CD4-positive, alpha-beta T cell (primary cell): ENCODE measurements around the gene TMEM132D. TPM values are rescaled to one million over a fixed set of nuclear protein-coding genes. Genes with fewer than 3 reads are reported as not detected.

Experiments used
- ATAC-seq: fragments of 200-7000 bp; cut with Tn5 transposase; one replicate; pipeline ENCODE4 v1.10.0; 2022; ENCODE audit warnings: mild to moderate bottlenecking; ENCODE audit not compliant: poor library complexity
- CTCF ChIA-PET: fragments of 350-600 bp; sonication (Branson Sonifier 250); formaldehyde crosslinking; loops from one replicate; lab custom pipeline; 2021; ENCODE audit warnings: antibody characterized with exemption, inconsistent platforms; lab: Charles Lee
- POLR2A ChIA-PET: fragments of 350-600 bp; sonication (Branson Sonifier 250); formaldehyde crosslinking; loops from one replicate; lab custom pipeline; 2021; ENCODE audit warnings: antibody characterized with exemption, inconsistent platforms; lab: Charles Lee
- DNase-seq, 14 experiments: peaks; one replicate each; pipeline ENCODE4 v3.0.0-alpha.2; 2013 to 2020; ENCODE audit warnings: mixed read lengths in 2 of 14
- H3K27ac ChIP-seq, 2 donors: one replicate each; pipeline versions ENCODE4 v1.5.1 to v1.7.0; 2013; ENCODE audit warnings: low read length in 2 of 2, low read depth in 1 of 2, mild to moderate bottlenecking in 1 of 2
- H3K27me3 ChIP-seq, 2 experiments: 1 replicate in 1 of 2; 2 replicates in 1 of 2; pipeline versions ENCODE4 v1.6.1 to v1.7.0; 2013; ENCODE audit warnings: low read length in 2 of 2, control low read depth in 1 of 2, mild to moderate bottlenecking in 1 of 2, moderate library complexity in 1 of 2; ENCODE audit not compliant: insufficient read depth in 2 of 2, control insufficient read depth in 1 of 2
- H3K36me3 ChIP-seq: one replicate; pipeline ENCODE4 v1.6.1; 2013; ENCODE audit warnings: low read length, control low read depth; ENCODE audit not compliant: insufficient read depth
- H3K4me1 ChIP-seq: one replicate; pipeline ENCODE4 v1.6.1; 2013; ENCODE audit warnings: low read length, control low read depth; ENCODE audit not compliant: insufficient read depth
- H3K4me3 ChIP-seq: one replicate; pipeline ENCODE4 v1.5.1; 2013; ENCODE audit warnings: mild to moderate bottlenecking, low read length, moderate library complexity
- H3K9me3 ChIP-seq, 2 experiments: 1 replicate in 1 of 2; 2 replicates in 1 of 2; pipeline versions ENCODE4 v1.6.1 to v1.7.0; 2013; ENCODE audit warnings: low read length in 2 of 2, mild to moderate bottlenecking in 2 of 2, control low read depth in 1 of 2, moderate library complexity in 1 of 2; ENCODE audit not compliant: control insufficient read depth in 1 of 2, insufficient read depth in 1 of 2
- H3K27ac Mint-ChIP-seq: one replicate; pipeline ENCODE4 v1.8.0; 2020; ENCODE audit warnings: mixed read lengths
- H3K27me3 Mint-ChIP-seq: one replicate; pipeline ENCODE4 v1.8.0; 2021; ENCODE audit warnings: mixed read lengths
- H3K36me3 Mint-ChIP-seq: one replicate; pipeline ENCODE4 v1.8.0; 2021; ENCODE audit warnings: low read depth, mixed read lengths
- H3K4me1 Mint-ChIP-seq: one replicate; pipeline ENCODE4 v1.8.0; 2021; ENCODE audit warnings: low read depth, mixed read lengths
- H3K4me3 Mint-ChIP-seq: one replicate; pipeline ENCODE4 v1.8.0; 2020; ENCODE audit warnings: mild to moderate bottlenecking, mixed read lengths
- H3K9me3 Mint-ChIP-seq: one replicate; pipeline ENCODE4 v1.8.0; 2020; ENCODE audit warnings: mixed read lengths
- intact Hi-C, 2 experiments: fragments of 100-400 bp; cut with DNase I in 1 of 2; cut with micrococcal nuclease in 1 of 2; formaldehyde crosslinking; loops; one replicate each; pipeline versions ENCODE4 v1.15.1 to v1.9.0; 2023 to 2025; cut with DNase I, micrococcal nuclease
- total RNA-seq, 174 experiments: library from RNA in 2 of 174; stranded (reverse) in 2 of 174; gene quantifications; one replicate each; pipeline ENCODE4 v1.2.3 and lab custom pipeline; 2021 to 2026
- TF ChIP-seq, protein P1 (sequence below): fragments of 200-600 bp; IDR thresholded peaks from one replicate; pipeline ENCODE4 v1.8.0; 2022; ENCODE audit warnings: antibody characterized with exemption, mild to moderate bottlenecking

TMEM132D gene
- total RNA-seq, 2 experiments from 2014 or later: not detected

DNA sequence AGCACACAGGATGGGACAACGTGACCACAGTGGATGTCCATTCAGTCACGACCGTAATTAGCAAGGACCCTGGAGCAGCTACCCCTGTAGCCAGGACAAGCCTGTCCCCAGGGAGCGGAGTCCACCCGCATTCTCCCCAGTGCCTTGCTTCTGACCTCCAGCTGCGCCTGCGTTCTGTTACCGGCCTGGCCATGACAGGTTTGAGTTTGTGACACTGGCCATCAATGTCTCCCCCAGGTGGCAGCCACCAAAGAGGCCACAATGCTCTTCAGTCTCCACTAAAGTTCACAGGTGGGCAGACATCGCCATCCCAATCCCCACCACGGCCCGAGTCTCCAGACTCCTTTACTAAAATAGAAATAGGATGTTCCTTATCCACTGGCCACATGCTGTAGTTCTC, 96.7 kb downstream of the TMEM132D start:
- Mint-ChIP-seq H3K36me3 (no peaks in the 10 kb centered on the region), H3K27me3 (no peaks in the 10 kb centered on the region), H3K4me3 (no peak overlapping the region), H3K9me3 (peaks cover 12% of the 10 kb centered on the region), H3K27ac (no peak overlapping the region), H3K4me1 (no peaks in the 10 kb centered on the region)
- Histone ChIP-seq H3K4me1 (no peaks in the 10 kb centered on the region), H3K9me3 (peaks cover 0 to 13% of the 10 kb centered on the region in 2 experiments), H3K4me3 (no peak overlapping the region), H3K27ac (no peak overlapping the region), H3K36me3 (no peaks in the 10 kb centered on the region), H3K27me3 (no peaks in the 10 kb centered on the region)
- ChIA-PET CTCF (no interaction called here), POLR2A (no interaction called here)
- intact Hi-C loops: no loop called here
- TF ChIP-seq, protein P1, sequence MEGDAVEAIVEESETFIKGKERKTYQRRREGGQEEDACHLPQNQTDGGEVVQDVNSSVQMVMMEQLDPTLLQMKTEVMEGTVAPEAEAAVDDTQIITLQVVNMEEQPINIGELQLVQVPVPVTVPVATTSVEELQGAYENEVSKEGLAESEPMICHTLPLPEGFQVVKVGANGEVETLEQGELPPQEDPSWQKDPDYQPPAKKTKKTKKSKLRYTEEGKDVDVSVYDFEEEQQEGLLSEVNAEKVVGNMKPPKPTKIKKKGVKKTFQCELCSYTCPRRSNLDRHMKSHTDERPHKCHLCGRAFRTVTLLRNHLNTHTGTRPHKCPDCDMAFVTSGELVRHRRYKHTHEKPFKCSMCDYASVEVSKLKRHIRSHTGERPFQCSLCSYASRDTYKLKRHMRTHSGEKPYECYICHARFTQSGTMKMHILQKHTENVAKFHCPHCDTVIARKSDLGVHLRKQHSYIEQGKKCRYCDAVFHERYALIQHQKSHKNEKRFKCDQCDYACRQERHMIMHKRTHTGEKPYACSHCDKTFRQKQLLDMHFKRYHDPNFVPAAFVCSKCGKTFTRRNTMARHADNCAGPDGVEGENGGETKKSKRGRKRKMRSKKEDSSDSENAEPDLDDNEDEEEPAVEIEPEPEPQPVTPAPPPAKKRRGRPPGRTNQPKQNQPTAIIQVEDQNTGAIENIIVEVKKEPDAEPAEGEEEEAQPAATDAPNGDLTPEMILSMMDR: no peak
- DNase-seq: no peak
- ATAC-seq: no peak

DNA sequence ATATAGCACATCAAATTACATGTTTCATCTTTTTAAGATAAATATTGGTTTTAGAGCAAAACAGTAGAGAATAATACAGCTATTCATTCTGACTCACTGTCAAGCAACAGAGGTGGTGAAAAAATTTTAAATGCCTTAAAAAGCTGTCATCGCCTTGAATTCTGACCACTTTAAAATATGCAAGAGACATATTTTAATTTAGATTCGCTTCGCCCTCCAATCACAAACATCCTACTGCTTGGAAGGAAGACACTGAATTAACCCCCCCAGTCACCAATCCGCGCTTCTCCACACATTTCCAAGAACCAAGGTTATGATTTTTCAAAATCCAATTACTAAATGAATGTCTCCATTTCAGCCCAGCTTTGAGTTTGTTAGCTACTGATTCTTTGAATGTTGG, 112.4 kb downstream of the TMEM132D start:
- POLR2A ChIA-PET: no interaction called here
- CTCF ChIA-PET: no interaction called here
- Mint-ChIP-seq H3K27me3 (no peaks in the 10 kb centered on the region), H3K27ac (no peak overlapping the region), H3K36me3 (no peaks in the 10 kb centered on the region), H3K4me1 (no peaks in the 10 kb centered on the region), H3K4me3 (no peak overlapping the region), H3K9me3 (peaks cover 12% of the 10 kb centered on the region)
- H3K27ac ChIP-seq: no peak overlapping the region
- DNase-seq: no peak
- no peaks in the 10 kb centered on the region for H3K36me3 ChIP-seq
- TF ChIP-seq, protein P1: no peak
- no peak for ATAC-seq
- intact Hi-C loops: no loop called here
- no peaks in the 10 kb centered on the region for H3K4me1 ChIP-seq
- H3K4me3 ChIP-seq: no peak overlapping the region
- H3K9me3 ChIP-seq: peaks cover 0 to 21% of the 10 kb centered on the region in 2 experiments
- H3K27me3 ChIP-seq: no peaks in the 10 kb centered on the region

DNA sequence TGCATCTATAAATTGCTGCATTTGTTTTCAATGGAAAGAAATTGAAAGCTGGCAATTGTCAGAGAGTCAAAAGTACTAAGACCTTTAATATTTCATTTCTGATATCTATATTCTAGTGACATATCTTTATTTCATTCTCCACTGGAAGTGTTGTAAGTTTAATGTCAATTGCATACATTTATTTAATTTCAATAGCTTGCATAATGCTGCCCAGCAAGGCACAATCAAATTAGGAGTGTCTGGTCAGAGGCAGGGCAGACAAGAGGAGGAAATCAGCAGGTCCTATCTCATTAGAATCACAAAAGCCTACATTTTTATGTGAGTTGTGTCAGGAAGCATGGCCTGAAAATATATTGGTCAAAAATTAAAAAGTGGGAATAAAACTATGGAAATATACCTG, 112.9 kb downstream of the TMEM132D start:
- CTCF ChIA-PET: no interaction called here
- Histone ChIP-seq H3K27me3 (no peaks in the 10 kb centered on the region), H3K9me3 (peaks cover 0 to 25% of the 10 kb centered on the region in 2 experiments), H3K4me1 (no peaks in the 10 kb centered on the region), H3K36me3 (no peaks in the 10 kb centered on the region), H3K27ac (no peak overlapping the region), H3K4me3 (no peak overlapping the region)
- intact Hi-C loops: no loop called here
- Mint-ChIP-seq H3K36me3 (no peaks in the 10 kb centered on the region), H3K9me3 (peaks cover 12% of the 10 kb centered on the region), H3K27ac (no peak overlapping the region), H3K27me3 (no peaks in the 10 kb centered on the region), H3K4me1 (no peaks in the 10 kb centered on the region), H3K4me3 (no peak overlapping the region)
- POLR2A ChIA-PET: no interaction called here
- TF ChIP-seq, protein P1: no peak
- DNase-seq: no peak
- no peak for ATAC-seq
